AG04450 (cell line): Measurements from ENCODE around the gene SOX2. TPM values are rescaled to one million over a fixed set of nuclear protein-coding genes. Genes with fewer than 3 reads are reported as not detected.

Experiments used
- CTCF ChIA-PET: fragments of 300-600, 350-600 bp; formaldehyde crosslinking; extraction: SDS; loops from one replicate; lab custom pipeline; 2022; ENCODE audit warnings: antibody characterized with exemption, inconsistent platforms; lab: Charles Lee
- POLR2A ChIA-PET: fragments of 350-600 bp; formaldehyde crosslinking; extraction: SDS; loops from one replicate; lab custom pipeline; 2021; ENCODE audit warnings: antibody characterized with exemption, inconsistent platforms; lab: Yijun Ruan, JAX
- DNase-seq: peaks from one replicate; pipeline ENCODE4 v3.0.0-alpha.2; 2011; ENCODE audit warnings: low read depth, low spot score
- H3K27ac ChIP-seq: one replicate; pipeline ENCODE4 v1.5.1; 2012; ENCODE audit warnings: low read depth, low read length, control low read depth
- H3K27me3 ChIP-seq: one replicate; pipeline ENCODE4 v1.6.0; 2012; ENCODE audit warnings: low read length; ENCODE audit not compliant: control insufficient read depth, insufficient read depth
- H3K4me3 ChIP-seq: 2 replicates; pipeline ENCODE4 v1.5.1; 2011; ENCODE audit warnings: mild to moderate bottlenecking, low read depth, low read length, control low read depth
- H3K9me3 ChIP-seq: 2 replicates; pipeline ENCODE4 v1.5.1; 2012; ENCODE audit warnings: low read length; ENCODE audit not compliant: control insufficient read depth, insufficient read depth
- CTCF ChIP-seq: IDR thresholded peaks from 2 replicates; pipeline ENCODE4 v1.5.1; 2011; ENCODE audit warnings: low read depth, low read length, control low read depth, inconsistent platforms
- polyA minus RNA-seq: library from RNA; depleted of rRNA, polyadenylated mRNA; stranded (reverse); fragments of >200 nt; gene quantifications from 2 replicates; pipeline ENCODE4 v1.2.3, GENCODE V29; 2011; rRNA and poly(A)+ RNA removed
- polyA plus RNA-seq: library from polyadenylated mRNA; depleted of rRNA; stranded (reverse); fragments of >200 nt; gene quantifications from 2 replicates; pipeline ENCODE4 v1.2.3, GENCODE V29; 2011; rRNA removed

The SOX2 gene
- polyA plus RNA-seq (not detected in 2 replicates), polyA minus RNA-seq (not detected in 2 replicates)

DNA sequence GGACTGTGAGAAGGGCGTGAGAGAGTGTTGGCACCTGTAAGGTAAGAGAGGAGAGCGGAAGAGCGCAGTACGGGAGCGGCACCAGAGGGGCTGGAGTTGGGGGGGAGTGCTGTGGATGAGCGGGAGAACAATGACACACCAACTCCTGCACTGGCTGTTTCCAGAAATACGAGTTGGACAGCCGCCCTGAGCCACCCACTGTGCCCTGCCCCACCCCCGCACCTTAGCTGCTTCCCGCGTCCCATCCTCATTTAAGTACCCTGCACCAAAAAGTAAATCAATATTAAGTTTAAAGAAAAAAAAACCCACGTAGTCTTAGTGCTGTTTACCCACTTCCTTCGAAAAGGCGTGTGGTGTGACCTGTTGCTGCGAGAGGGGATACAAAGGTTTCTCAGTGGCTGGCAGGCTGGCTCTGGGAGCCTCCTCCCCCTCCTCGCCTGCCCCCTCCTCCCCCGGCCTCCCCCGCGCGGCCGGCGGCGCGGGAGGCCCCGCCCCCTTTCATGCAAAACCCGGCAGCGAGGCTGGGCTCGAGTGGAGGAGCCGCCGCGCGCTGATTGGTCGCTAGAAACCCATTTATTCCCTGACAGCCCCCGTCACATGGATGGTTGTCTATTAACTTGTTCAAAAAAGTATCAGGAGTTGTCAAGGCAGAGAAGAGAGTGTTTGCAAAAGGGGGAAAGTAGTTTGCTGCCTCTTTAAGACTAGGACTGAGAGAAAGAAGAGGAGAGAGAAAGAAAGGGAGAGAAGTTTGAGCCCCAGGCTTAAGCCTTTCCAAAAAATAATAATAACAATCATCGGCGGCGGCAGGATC lies at the start of gene SOX2:
TSS of gene SOX2 (plus strand) at position 601 of the 811 bp plus-strand sequence. CDS start 436 bp downstream, outside the sequence.
- no peak for TF ChIP-seq CTCF
- peaks cover 11% of the 10 kb centered on the region; the same call in 1 of the 2 replicates for H3K9me3 ChIP-seq
- H3K27me3 ChIP-seq = peaks cover 48% of the 10 kb centered on the region
- CTCF ChIA-PET = interaction anchor here (0.9 to 1.3 kb wide), 3 partner anchors 10 to 974 kb away, joined by 3 to 7 read pairs (median 3); no protein-coding TSS in a partner anchor
- peak within 1 kb of the TSS; percentile 18 for H3K4me3 ChIP-seq
- no peak within 1 kb of the TSS for H3K27ac ChIP-seq
- DNase-seq = no peak
- POLR2A ChIA-PET = no interaction called here

DNA sequence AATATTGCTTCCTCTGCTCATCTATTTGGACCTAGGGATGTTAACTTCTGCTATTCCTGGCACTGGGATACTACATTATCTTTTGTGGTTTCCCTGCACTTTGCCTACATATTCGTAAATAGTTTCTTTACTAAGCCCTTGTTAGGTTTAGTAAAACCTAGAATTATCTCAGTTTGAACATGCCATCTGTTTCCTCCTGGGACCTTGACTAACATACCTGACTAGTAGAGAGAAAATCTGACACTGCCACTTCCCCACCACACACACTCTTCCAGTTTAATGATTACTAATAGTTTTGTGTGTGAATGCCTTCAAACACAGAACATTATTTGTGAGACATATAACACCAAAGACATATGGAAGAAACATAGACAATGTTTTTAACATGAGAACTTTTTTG lies 28.2 kb upstream of the SOX2 start:
- Histone ChIP-seq H3K27ac (no peak overlapping the region), H3K9me3 (no peaks in the 10 kb centered on the region; the same call in 1 of the 2 replicates), H3K4me3 (no peak overlapping the region), H3K27me3 (no peaks in the 10 kb centered on the region)
- no peak for DNase-seq
- ChIA-PET CTCF (no interaction called here), POLR2A (no interaction called here)
- TF ChIP-seq CTCF = no peak

- no peaks in the 10 kb centered on the region for H3K9me3 ChIP-seq
- H3K27ac ChIP-seq = no peak overlapping the region
- POLR2A ChIA-PET = no interaction called here
- no peak for DNase-seq
- TF ChIP-seq CTCF = no peak
- no peak overlapping the region for H3K4me3 ChIP-seq
- CTCF ChIA-PET = interaction anchor here (1.4 kb wide), 1 partner anchor 14 kb away, joined by 3 read pairs; no protein-coding TSS in a partner anchor
- no peaks in the 10 kb centered on the region for H3K27me3 ChIP-seq
Measured at GRCh38 chr3:181687190-181687589, 24.5 kb upstream of the SOX2 start.

- no peak for DNase-seq
- TF ChIP-seq CTCF = no peak
- Histone ChIP-seq H3K27ac (no peak overlapping the region), H3K9me3 (no peaks in the 10 kb centered on the region), H3K4me3 (no peak overlapping the region), H3K27me3 (no peaks in the 10 kb centered on the region)
- CTCF ChIA-PET = interaction anchor here (1.4 kb wide), 1 partner anchor 14 kb away, joined by 3 read pairs; no protein-coding TSS in a partner anchor
- POLR2A ChIA-PET = no interaction called here
Measured at GRCh38 chr3:181687731-181688130, 24.0 kb upstream of the SOX2 start.

- POLR2A ChIA-PET = no interaction called here
- Histone ChIP-seq H3K27me3 (peaks cover 2% of the 10 kb centered on the region), H3K27ac (no peak overlapping the region), H3K9me3 (no peaks in the 10 kb centered on the region), H3K4me3 (no peak overlapping the region)
- CTCF ChIA-PET = interaction anchor here (1.0 to 1.6 kb wide), 2 partner anchors 11 to 12 kb away, joined by 5 to 7 read pairs; no protein-coding TSS in a partner anchor
- no peak for DNase-seq
- no peak for TF ChIP-seq CTCF
Measured at GRCh38 chr3:181689546-181689945, 22.2 kb upstream of the SOX2 start.
